HG03159 (cell line): Measurements from ENCODE around the gene TP53TG5.

Source experiments
- ATAC-seq: cut with Tn5 transposase; IDR thresholded peaks from one replicate; pipeline ENCODE4 v1.9.1; 2021; ENCODE audit warnings: mild to moderate bottlenecking, moderate library complexity; ENCODE audit not compliant: unreplicated experiment

TP53TG5 gene

DNA sequence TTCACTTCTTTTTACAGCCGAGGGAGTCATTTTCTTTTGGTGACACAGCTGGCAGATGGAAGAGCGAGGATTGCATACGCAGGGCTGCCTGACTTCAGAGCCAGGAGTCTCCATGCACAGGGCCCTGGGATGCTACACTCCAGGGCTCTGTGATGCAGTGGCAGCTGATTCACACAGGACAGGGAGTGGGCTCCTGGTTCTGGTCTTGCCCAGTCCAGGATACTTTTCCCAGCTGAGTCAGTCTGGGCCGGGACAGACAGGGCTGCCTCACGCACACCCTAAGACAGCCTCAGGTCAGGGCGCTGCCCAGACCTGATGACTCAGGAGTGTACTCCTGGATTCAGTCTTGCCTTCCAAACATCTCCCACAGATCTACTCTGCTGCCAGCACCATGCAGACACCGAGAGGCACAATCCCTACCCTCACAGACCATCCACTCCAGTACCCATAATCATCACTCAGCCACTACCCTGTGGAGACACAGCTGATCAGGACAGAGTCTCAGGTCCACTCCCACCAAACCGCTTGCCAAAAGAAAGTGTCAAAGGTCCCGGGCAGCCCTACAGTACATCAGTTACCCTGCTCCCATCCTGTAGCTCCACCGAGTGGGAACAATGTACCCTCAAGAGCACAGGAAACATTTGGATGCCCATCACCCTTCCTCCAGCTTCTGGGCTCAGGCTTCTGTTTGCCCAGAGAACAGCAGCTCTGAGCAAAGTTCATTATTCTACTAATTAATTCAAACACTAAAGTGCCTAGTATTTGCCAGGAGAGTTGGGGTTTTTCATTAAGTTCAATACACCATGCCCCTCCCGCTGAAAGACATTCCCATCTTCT is 41.4 kb downstream of the TP53TG5 start:
- no peak for ATAC-seq

DNA sequence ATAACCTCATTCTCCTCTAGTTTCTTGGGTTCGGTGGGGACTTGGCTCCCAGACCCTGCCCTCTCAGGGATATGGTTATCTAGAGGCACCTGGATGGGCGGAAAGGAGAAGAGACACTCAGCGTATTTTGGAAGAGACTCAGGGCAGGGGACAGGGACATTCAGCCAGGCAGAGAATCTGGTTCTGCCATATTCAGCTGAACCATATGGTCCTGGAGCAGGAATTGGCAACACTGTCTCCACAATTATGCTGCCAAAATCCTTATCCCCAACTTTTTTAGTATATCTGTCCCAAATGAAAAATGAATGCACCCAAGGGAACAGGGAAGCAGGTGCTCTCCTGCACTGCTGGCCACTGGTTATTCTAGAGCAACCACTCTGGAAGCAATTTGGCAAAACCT is 47.6 kb downstream of the TP53TG5 start:
- ATAC-seq, result no peak

DNA sequence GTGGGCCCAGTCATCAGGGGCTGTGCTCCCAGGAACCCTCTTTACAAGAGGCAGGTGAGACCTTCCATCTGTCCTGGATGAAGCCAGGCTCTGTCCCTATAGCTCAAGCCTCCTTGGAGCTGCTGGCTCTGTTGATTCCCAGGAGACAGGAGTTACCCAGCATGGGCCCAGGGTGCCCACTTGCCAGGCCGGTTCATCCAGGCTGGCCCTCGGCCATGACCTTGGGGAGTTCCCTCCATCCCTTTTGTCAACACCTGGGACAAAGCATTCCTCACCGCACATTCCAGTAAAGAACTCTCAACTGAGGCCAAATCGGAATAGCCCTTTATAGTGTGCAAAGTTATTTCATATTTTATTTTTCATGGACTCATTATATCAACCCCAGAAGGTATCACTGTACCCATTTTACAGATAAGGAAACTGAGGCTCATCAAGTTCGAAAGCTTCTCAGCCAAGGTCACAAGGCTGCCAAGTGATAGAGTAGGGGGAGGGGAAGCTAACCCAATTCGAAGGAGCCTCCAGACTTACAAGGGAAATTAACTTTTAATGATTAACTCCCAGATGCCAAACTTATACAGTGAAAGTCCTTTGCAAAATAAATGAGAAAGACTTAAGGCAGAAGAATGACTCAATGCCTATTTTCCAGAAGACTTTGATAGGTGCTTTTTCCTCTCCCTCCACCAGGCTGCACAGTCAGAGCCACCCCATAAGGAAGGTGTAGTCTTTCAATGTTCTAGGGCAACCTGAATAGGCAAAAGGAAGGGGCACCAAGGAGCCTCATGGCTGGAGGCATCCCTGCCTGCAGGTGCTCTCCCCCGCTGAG is 48.4 kb downstream of the TP53TG5 start:
- no peak for ATAC-seq

DNA sequence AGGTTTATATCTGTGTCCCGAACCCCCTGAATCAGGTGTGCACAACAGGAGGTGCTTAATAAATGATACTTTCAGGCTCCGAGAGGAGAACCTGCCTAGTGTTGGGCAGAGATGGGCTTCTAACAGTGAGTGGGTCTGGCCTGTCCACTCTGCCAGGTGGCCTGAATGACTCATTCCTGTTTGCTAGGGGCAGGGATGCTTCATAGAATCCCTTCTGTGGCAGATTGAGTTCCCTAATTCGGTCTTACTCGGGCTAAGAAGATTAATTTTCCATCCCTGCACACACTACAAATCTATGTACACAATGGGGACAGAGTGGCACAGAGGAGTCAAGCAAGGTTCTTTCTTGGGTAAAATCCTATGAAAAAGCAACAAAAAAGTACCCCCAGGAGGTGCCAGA is 49.7 kb downstream of the TP53TG5 start:
- ATAC-seq, result no peak

DNA sequence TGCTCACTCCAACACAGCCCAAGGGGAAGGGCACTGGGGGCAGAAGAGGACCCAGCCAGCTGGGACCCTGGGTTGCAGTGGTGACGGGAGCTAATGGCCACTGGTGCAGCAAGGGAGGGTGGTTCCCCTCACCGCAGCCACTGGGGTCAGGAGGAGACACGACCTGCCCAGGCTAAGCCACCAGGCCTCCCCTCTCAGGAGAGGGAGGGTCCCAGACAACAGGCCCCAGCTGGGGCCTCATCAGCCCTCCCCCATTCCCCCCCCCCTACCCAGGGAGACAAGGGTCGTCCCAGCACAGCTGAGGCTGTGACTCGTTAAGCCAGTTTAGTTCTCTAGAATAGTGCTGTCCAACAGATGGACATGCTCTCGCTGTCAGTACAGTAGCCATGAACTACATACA is 52.8 kb downstream of the TP53TG5 start:
- ATAC-seq, result no peak

DNA sequence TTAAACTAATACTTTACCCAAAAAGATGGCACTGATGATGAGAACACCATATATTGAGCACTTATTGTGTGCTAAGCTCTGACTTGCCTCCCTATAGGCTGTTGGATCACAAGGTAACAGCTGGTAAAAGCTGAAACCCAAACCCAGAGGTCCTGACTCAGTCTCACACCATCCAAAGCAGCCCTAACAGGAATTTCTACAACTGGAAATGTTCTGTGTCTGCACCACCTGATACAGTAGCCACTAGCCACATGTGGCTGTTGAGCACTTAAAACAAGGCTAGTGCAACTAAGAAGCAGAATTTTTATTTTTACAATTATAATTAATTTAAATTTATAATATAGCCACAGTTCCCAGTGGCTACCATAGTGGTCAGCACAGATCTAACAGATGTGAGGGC is 54.4 kb downstream of the TP53TG5 start:
- ATAC-seq, result no peak

DNA sequence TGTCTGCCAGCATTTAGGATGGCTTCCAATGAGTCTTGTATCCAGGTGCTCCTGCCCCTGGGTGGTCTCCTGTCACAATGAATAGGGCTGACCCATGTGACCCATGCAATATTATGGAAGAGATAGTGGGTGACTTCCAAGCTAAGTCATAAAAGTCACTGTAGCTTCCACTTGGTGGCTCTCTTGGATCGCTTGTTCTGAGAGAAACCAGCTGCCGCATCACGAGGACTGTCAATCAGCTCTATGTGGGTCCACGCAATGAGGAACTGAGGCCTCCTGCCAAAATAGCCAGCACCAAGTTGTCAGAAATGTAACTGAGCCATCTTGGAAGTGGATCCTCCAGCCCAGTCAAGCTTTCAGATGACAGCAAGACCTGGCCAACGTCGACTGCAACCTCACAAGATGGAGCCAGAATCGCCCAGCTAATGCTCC is 55.2 kb downstream of the TP53TG5 start:
- no peak for ATAC-seq
